GM21717 (cell line): Measurements from ENCODE around the gene COL18A1.

Source experiments
- ATAC-seq: cut with Tn5 transposase; IDR thresholded peaks from one replicate; pipeline ENCODE4 v1.9.1; 2021; ENCODE audit warnings: mild to moderate bottlenecking, moderate library complexity; ENCODE audit not compliant: unreplicated experiment

Gene COL18A1

DNA sequence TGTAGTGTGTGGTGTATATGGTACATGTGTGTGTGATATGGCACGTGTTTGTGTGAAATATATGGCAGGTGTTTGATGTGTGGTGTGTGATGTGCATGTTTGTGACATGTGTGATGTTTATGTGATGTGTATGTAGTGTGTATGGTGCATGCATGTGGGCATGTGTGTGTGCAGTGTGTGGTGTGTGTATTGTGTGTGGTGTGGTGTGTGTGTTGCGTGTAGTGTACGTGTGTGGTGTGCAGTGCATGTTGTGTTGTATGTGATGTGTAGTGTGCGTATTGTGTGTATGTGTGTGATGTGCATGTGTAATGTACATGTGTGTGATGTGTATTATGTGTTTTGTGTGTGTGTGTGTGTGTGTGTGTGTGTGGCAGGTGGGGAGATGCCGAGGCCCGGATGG, 71.6 kb downstream of the COL18A1 start:
- ATAC-seq, result no peak

DNA sequence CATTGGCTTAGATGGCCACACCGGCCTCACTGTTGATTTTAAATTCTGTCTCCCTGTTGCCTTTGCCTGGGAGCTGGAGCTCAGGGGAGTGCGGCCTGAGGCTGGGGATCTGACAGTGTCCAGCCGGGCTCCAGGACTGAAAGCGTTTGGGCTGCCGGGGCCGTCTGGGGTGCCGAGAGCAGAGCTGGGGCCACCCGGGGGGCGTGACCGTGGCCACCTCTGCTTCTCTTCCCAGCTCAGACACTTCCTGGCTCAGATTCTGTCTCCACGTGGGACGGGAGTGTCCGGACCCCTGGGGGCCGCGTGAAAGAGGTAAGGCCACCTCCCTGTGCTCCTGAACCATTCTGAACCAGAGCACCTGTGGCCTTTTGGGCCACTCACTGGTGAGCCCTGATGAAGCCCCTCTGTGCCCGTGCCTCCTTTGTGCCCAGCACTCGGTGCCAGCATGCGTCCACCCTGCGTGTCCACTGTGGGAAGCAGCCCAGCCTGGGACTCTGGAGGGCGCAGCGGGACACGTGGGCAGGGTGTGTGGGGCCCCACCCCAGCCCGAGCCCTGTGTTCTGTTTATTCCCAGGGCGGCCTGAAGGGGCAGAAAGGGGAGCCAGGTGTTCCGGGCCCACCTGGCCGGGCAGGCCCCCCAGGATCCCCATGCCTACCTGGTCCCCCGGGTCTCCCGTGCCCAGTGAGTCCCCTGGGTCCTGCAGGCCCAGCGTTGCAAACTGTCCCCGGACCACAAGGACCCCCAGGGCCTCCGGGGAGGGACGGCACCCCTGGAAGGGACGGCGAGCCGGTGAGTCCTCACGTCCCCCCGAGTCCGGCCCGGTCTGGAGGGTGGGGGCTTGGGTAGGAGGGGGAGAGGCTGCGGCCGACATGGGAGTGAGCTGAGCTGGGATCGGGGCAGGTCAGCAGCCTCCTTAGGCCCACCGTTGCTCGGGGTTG, 72.5 kb downstream of the COL18A1 start:
- no peak for ATAC-seq

DNA sequence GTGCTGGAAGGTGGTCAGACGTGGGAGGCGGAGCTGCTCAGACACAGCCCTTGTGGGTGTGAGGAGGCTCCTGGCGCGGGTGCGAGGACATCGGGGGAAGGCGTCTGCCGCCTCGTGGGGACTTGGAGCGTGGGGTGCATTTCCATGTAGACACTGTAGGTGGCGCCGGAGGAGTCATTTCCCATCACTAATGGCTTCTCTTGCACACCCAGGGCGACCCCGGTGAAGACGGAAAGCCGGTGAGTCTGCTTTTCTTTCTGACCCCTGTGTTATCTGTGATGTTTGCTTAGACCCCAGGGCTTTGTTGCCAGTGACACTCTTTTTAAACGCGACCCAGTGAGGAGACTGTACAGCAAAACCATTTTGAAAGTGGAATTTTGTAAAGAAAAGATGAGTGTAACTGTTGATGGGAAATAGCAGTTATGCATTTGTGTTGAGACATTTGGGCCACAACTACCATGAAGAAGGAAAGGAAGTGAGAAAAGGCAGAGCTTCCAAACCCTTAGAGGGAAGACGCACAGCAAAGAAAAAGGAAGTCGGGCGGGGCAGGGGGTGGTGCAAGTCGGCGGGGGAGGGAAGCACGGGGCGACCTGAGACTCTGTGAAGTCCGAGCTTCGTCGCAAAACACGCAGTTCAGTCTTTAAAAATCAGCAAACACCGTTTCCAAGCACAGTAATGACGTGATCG, 73.3 kb downstream of the COL18A1 start:
- ATAC-seq, result no peak

DNA sequence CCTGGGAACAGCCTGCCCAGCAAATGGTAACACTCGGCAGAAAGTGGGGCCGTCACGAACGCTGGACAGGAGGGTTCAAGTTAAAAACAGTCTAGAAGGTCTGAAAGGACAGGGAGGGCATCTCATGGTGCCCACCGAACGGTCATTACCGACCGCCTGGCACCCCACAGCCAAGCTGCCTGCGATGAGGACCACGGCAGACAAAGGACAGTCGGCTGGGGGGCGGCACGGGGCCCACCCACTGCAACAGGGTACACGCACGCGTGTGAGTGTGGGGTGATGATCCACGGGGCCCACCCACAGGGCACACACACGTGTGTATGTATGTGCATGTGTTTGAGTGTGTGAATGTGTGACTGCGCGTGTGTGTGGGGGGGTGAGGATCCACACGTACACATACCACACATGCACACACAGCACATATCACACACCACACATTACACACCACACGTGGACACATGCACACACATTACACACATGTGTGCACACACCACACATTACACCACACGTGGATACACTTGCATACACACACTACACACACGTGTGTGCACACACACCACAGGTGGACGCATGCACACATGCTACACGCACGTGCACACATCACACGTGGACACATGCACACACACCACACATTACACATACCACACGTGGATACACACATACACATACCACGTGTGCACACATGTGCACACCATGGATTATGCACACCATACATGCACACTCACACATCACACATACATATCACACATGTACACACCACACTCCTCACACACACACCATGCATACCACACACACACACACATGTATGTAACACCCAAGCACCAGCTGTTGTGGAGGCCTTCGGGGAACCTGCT, 74.1 kb downstream of the COL18A1 start:
- ATAC-seq, result no peak

DNA sequence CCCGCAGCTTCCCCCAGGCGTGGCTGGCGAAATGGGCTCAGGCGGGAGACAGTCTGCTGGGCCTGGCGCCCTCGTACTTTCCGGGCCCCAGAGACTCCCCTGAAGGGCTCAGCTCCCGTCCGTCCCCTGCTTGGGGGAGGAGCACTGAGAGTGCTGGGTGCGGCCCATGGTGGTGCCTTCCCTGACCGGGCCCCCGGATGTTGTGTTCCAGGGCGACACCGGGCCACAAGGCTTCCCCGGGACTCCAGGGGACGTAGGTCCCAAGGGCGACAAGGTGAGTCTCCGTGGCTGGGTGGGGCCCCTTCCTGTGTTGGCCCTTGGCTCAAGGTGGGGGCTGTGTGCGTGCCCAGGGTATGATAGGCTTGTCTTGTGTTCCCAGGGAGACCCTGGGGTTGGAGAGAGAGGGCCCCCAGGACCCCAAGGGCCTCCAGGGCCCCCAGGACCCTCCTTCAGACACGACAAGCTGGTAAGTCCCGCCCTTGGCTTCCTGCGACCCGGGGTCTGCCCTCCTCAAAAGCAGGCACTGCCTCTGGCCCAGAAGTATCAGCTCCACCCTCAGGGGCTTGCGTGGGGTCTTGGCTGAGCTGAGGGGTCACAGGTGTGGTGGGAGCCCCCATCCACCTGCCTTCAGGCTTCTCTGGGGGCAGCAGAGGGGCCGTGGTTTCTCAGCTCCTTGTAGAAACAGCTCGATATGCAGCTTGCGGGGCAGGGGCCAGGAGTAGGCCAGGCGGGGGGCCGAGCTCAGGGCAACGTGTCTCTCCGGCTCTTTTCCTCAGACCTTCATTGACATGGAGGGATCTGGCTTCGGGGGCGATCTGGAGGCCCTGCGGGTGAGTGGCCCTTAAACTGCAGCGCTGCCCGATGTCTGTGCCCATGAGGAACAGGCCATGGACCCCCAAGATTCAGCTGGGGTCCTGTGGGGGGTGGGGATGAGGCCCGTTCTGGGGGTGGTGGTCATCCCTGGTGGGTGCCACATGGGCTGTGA, 75.0 kb downstream of the COL18A1 start:
- ATAC-seq, result no peak

DNA sequence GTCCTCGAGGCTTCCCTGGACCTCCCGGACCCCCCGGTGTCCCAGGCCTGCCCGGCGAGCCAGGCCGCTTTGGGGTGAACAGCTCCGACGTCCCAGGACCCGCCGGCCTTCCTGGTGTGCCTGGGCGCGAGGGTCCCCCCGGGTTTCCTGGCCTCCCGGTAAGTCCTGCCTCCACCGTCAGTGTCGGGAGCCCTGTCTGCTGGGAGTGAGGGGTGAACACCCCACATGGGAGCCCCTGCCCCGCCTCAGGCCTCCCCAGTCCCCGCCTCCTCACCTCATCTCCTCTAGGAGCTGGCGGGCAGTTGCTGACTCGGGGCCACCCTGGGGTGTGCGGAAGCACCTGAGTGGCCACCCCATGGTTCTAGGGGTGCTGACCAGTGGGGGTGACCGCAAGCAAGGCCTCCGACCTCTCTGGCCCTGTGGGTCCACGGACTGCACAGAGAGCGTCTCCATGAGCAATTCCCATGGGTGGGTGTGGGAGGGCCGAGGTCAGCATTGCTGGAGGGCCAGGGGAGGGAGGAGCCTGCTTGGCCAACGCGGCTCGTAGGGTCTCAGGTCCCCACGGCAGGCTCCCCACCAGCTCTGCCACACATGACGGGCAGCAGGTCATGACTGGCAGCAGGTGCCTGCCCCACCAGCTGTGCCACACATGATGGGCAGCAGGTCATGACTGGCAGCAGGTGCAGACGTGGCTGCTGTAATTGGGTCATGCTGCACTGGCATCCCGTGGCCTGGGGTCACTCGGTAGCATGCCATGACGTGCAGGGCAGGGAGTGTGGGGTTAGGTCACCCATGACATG, 75.9 kb downstream of the COL18A1 start:
- no peak for ATAC-seq

DNA sequence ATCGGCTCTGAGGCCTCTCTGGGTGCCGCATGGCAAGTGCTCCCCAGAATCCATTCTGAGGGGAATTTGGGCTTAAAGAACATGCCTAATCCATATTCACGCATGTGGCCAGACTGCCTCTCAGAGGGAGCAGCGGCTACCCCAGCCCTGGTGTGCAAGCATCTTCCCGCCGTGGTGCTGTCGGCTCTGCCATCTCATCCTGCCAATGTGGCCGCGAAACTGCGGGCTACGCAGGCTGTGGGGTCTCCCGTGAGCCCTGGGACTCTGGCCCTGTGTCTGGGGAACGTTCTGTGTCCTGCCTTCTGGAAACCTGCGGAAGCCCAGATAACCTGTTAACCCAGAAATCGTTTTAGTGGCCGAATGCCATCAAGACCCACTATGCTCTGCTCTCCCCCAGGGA, 76.6 kb downstream of the COL18A1 start:
- no peak for ATAC-seq

DNA sequence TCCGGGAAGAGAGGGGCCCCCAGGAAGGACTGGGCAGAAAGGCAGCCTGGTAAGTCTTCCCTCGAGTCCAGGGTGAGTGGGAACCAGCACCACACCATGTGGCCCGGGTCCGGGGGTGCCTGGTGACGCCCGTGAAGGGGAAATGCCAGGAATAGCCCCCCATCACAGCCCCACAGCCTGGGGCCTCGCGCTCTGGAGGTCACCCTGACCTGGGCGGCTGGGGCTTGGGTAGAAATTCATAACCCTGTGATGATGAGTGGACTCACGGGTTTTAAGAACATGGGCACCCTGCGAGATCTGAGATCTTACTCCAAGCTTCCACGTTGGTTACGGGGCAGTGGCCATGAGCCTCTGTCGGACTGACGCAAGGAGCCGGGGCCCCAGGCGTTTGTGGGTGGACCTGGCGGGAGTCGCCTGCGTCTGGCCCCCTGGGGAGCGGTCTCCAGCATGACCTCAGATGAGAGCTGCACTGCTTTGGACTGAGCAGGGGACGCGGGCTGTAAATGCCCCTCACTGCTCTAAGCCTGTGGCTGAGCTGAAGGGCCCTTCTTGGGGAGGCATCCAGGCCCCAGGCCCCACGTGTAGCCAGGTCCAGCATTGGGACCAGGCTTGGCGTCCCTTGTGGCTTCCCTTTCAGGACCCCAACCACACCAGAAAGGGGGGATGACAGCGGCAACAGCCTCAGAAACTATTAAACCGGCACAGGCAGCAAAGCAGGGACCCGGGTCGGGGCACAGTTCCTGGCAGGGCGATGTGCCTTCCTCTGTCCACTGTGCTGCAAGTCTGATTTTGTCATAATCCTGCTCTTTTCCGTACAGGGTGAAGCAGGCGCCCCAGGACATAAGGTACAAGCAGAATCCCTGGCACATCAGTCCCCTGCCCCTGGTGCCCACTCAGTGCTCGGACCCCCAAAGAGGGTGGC, 77.3 kb downstream of the COL18A1 start:
- no peak for ATAC-seq

DNA sequence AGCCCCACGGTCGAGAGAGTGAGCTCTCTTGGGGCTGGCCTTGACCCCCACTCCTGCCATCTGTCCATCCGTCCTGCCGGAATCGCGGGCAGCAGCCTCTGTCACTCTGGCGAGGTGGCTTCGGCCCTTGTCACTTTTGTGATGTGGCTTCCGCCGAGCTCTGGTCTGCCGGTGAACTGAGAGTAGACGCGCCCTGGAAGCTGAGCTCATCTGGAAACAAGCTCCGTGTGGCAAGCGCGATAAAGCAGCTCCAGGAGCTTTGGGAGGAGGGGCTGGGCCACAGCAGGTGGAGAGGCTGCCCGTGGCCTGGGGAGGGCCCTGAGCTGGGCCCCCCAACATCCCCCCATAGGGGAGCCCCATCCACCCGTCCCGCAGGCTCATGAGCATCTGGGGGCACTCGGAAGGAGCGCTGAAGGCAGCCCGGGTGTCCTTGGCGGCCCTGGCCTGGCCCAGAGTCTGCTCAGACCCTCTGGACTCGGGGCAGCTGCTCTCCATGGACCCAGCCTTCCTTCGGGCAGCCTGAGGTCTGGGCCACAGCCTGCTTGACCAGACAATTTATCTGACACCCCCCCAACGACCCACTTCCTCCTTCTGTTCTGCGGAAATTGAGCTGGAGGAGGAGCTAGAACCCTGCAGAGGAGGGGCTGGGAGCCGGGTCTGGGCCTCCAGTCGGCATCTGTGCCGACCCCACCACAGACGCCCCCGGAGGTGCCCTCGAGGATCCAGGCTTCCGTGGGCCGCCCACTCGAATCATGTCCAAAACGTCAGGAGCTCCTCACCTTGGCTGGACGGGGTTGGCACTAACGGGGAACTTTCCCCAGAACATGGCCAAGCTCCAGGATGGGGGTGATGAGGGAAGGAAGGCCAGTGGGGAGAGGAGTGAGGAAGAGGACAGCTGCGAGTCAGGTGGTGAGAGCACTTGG, 78.2 kb downstream of the COL18A1 start:
- ATAC-seq, result no peak

DNA sequence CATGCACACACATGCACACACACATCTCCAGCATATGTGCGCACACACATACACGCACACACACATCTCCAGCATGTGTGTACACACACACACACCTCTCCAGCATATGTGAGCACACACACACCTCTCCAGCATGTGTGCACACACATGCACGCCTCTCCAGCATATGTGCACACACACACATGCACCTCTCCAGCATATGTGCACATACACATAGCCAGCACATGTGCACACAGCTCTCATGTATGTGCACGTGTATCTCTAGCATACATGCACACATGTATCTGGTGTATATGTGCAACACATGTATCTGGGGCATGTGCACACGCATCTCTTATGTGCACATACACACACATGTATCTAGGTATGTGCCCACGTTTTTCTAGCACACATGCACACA, 79.4 kb downstream of the COL18A1 start:
- ATAC-seq, result no peak

DNA sequence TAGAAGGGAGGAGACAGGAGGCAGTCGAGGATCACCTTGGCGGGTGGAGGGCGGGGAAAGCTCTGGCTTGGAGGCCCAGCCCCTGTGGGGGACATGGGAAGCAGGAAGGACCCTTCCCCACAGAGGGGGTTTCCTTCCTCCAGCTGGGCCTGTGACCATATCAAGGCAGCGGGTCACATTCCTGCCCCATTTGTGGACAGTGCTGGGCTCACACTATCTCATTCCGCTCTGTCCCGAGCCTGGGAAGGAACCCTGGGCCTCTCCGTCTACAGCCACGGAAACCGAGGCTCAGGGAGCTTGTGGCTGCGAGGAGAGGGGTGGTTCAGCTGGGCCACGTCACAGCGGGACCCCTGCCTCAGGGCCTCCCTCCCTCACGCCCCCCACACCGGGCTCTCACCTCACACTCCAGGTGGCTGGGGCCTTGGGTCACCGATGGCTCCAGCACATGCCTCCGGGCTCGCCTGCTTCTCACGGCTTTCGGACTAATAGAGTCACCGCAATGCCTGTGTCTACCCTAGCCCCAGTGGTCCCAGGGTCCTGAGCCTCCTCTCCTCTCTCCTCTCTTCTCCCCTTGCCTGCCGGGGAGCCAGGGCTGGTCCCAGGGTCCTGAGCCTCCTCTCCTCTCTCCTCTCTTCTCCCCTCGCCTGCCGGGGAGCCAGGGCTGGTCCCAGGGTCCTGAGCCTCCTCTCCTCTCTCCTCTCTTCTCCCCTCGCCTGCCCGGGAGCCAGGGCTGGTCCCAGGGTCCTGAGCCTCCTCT, 80.9 kb downstream of the COL18A1 start:
- ATAC-seq, result no peak

DNA sequence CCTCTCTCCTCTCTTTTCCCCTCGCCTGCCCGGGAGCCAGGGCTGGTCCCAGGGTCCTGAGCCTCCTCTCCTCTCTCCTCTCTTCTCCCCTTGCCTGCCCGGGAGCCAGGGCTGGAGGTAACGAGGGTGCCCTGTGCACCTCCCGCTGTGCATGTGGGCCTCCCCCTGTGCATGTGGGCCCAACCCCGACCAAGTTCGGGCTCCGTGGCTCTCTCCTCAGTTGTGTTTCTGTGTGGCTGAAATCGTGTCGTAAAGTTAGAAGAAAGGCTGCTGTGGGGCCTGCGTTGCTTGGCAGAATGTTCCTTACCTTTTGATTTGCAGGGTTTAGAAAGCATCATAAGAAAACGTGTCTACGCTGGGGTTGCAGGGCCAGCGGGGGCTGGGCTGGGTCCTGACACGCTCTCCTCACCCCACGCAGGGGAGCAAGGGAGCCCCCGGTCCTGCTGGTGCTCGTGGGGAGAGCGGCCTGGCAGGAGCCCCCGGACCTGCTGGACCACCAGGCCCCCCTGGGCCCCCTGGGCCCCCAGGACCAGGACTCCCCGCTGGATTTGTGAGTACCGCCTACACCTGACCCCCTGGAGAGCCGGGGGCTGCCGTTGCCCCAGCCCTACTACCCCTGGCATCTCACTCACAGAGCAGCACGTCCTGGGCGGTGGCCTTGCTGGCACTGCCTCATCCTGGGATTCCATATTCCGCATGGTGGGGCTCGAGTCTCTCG, 81.6 kb downstream of the COL18A1 start:
- ATAC-seq, result no peak

DNA sequence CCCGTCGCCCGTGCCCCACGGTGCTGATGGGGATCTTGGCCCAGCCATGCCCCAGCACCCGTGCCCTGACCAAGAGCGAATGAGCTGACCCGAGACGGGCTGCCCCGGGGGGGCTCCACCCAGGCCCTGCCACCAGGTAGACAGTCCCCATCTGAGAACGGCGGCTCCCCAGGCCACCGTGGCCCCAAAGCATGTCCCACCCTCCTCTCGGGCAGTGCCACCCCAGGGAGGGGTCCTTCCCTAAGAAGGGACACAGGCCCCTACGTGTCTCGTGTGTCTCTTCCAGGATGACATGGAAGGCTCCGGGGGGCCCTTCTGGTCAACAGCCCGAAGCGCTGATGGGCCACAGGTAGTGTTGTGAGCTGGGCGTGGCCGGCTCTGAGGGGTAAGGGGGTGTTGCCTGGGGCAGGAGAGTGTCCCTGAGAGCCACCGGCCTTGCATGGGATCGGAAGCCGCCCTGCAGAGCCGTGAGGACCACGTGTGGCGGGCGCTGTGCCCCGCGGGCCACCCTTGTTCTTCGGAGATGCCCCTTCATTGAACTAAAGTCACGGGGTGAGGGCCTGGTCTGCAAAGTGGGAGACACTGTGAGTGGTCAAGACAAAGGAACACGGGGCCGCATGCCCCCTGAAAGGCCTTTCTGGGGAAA, 82.3 kb downstream of the COL18A1 start:
- ATAC-seq, result no peak

DNA sequence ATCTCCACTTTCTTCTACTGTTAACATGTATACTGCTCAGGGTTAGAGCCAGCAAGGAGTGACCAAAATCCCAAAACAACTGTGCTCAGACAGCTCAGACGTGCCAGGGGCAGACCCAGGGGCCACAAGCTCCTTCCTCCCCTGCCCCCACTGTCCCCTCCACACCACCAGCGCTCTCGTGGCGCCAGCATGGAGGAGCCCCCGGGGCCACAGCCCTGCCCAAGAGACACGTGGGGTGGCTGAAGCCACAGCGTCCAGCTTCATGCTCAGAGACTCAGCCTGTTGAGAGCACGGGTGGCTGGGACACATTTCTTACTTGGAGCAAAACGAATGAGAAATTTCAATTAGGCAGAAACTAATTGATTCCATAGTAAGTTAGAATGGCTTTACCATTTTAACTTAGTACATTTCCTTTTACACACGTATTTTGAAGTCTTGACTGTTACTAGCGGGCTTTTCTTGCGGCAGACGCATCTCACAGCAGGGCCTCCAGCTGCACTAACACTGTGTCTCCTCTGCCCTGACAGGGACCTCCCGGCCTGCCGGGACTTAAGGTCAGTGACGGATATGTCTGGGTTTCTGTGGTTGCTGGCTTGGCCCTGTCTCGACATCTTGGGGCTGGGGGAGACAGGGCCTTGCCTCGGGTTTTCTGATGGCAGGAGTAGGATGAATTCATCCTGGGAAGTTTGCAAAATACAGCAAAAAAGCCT, 83.1 kb downstream of the COL18A1 start:
- ATAC-seq, result no peak
